Stimulated activated CD4-positive, alpha-beta T cell treated with anti-CD3 and anti-CD28 coated beads, TNF-alpha, amount 100 ng/mL, for 4 hours (primary cell): ENCODE measurements around the gene PBX3.

Experiments used
- DNase-seq, 3 experiments: peaks; one replicate each; pipeline ENCODE4 v3.0.0-alpha.2; 2020; ENCODE audit warnings: low read depth in 3 of 3

The PBX3 gene

DNA sequence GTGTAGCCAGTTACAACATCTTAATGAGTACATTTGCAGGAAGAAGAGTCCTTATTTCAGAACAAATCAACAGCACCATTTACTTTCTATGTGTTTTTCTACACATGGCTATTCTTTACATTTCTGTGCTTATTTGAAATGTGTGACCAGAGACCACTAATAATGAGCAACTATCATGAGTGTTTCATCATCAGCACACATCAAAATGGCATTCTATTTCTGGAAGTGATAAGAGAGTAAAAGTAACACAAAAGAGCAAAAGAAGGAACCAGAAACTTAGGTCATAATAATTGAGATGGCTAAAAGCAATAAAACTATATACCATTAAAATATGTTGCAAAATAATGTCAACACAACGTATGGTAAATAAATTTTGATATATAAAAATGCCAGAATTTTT lies 159.7 kb downstream of the PBX3 start:
- DNase-seq, result no peak

DNA sequence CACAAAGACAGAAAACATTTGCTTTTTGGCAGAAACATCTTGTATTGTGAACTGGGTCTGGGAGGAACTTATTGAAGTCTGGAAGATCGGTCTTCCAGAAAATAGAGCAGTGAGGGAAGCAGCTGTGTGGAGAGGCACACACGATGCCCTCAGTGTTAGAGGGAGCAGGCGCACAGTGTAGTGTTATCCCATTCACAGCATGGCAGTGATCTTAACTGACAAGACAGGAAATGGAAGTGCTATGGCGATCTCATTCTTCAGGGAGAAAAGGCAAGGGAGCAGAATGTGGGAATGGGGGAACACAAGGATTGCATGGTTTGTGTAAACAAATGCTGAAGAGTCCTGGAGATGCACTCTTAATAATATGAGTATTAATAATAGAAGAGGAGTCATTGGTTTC lies 161.0 kb downstream of the PBX3 start:
- DNase-seq, result no peak

DNA sequence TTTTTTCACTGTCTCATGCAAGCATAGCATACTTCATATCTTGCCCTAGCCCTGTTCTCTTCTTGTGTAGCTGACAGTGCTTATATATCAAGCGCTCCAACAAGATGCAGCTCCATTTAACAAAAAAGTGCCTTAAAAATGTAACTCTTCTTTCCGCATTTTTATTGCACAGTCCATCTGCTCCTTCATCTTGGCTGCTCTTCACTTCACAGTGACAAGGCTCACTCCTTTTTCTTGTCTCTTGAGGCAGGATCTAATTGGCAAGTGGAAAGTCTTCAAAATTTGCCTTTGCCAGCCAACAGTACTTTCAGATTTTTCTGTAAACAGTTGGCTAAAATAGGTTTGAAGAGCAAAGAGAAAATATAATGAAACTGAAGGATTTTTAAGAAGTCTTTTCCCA lies 161.8 kb downstream of the PBX3 start:
- no peak for DNase-seq

DNA sequence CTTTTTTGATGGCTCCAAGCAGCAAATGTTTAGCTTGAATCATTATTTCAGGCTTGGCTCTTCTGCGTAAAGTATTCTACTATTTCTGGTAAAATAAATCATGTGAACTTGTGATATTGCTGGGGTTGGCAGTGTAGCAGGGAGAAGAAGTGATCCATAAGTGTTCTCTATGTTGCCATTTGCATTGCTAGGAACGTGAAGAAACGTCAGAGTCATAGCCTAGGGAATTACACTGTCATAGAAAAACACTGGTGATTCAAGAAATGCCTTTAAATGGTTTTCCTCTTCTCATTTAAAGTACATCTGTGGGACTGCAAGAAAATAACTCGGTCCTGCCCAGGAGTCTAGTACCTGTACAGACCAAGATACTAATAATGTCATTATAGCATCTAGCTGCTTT lies 162.3 kb downstream of the PBX3 start:
- no peak for DNase-seq

DNA sequence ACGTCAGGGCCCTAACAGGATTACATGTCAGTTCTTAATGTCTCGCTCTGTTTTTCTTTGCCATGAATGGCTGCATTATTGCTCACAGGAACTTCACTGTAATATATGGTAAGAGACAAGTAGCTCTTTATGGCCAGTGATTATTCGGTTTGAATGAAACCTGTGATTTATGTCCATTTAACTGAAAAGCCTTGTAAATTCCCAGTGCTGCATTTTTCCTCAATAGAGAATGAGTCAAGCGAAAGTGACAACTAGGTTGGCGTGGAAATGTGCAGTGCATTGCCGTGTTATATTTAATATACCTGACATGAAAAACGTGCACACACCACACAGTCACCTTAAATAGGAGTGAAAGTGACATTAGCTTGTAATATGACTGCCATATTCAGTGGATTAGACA lies 163.1 kb downstream of the PBX3 start:
- DNase-seq, result no peak

DNA sequence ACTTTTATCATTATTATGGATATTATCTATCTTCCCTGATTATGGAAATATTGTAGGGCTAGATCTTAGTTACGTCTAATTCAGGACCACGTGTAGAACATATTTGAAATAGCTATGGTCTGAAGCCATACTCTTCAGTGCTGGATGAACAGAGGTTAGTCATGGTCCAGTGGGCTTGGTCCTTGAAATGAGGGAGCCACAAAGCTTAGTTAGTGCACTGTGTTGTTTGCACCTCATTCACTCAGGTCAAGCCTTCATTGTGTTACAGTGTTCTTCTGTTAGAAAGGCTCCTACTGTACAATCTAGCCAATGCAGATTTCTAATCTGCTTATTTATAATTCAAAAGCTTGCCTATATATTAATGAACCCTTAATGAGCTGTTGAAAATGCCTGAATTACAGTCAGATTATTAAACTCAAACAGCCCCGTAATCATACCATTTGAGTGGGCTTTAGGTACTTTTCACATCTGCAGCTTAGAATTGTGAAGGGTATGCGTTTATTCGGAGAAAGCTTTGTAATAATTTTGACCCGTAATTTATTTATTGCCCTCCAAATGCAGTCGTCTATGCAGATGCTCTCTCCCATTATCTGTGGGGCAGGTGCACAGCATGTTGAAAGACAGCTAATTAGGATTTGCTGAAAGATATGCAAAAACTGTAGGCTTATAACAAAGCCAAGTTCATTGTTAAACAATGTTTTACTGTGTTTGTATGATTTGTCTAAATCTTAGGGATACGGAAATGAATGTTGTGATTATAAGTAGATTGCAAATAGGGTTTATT lies 164.9 kb downstream of the PBX3 start:
- no peak for DNase-seq

DNA sequence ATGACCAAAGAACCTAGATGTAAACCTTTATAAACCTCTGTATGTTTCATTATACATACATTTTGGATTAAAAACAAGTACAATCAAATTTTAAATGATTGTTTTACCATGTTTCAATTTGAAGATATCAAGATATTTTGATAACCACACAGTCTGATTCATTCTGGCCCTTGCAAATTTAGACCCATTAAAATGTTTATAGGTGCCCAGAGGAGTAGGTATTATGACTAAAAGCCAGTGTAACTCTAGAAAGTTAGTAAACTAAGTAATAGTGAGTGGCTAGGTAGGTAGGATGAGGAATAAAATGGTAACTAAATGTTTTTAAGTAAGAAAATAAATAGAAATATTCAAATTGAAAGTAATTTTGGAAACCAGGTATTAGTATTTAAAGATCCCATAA lies 165.5 kb downstream of the PBX3 start:
- DNase-seq, result no peak

DNA sequence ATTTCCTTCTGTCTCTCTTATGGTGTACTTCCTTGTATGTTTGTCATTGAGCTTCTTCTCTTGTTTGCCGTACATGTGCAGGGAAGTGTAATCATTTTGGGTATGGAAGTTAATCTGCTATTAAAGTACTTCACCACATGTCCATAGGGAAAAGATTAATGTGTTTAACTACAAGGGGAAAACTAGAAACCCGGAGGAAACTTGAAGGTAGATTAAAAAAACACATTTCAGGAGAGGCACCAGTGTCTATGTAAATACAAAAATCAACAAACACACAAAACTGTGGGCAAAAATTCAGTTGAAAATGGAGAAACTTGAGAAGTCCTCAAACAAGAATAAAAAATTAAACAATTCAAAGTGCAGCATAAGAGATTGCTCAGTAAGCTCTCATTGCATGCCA lies 166.4 kb downstream of the PBX3 start:
- no peak for DNase-seq

DNA sequence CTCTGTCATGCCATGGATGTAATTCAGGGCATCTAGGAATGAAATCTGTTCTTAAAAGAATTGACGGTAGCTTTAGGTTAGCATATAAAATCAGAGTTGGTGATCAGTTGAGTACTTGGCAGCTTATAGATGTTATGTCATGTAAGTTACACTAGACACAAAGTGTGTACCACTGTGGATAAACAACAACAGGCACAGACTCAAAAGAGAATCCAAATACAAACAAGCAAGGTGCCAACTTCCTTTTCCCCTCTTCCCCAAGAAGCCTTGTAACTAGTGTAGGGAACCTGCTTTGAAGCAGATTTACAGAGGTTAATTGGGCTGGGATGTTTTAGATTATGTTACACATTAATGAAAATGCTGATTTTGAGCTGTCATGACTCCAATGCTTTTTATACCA lies 167.2 kb downstream of the PBX3 start:
- no peak for DNase-seq

DNA sequence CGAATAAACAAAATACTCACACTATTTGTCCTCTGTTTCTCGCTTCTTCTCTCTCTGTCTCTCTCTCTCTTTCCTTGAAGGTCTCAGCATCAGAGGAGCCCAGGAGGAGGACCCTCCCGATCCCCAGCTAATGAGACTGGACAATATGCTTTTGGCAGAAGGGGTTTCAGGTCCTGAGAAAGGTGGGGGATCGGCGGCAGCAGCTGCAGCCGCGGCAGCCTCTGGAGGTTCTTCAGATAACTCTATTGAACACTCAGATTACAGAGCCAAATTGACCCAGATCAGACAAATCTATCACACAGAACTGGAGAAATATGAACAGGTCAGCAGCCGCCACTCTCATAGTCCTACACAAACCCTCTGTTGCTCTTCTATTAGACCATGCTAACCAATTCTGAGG lies 168.4 kb downstream of the PBX3 start:
- DNase-seq, result no peak

DNA sequence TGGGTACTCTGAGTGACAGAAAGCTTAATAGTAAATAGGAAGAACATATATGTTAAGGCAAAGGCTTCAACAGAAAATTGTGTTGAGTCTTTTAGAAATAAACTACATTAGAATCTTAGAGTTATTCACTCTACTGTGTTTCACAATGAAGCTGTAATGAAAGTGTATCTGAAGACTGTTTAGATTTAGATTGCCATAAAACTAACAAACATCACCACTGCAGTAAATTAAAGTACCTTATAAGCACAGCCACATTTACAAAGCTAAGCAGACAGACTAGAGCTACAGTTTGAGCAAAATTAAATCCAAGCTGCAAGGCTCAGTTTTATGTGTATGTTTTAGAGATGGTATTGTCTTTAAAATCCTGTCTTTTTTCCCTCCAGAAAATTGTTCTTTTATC lies 172.4 kb downstream of the PBX3 start:
- no peak for DNase-seq

DNA sequence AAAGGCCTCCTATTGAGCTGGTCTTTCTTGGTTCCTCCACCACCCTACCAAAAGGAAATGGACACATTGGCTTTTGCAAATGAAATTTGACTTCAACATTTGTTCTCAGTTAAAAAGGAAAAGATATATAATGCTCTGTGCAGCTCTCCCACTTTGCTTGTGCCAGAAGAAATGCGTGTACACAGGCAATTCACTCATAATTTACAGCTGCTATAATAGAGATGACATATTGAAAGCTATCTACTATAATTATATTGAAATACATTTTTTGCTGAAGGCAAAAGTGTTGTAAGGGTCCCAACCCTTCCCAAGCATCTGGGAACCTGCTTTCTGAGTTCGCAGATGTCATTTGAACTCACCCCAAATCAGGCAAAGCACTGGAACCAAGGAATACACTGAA lies 173.2 kb downstream of the PBX3 start:
- no peak for DNase-seq

DNA sequence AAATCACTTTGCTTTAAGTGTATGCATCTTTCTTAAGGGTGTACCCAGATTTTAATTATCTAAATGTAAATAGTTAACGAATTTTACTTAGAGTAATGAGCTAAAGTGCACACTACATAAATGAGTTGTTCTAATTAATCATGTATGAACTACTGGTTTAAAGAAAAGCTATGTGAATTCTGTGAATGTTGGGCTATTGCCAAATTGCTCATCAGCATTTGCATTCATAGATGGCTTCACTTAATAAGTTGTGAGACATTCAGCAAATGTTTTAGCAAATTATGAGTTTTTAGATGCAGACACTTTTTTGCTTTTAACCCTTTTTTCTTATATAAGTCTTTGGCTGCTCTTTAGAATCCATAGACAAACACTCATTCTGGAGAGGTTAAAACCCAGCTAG lies 175.7 kb downstream of the PBX3 start:
- no peak for DNase-seq

DNA sequence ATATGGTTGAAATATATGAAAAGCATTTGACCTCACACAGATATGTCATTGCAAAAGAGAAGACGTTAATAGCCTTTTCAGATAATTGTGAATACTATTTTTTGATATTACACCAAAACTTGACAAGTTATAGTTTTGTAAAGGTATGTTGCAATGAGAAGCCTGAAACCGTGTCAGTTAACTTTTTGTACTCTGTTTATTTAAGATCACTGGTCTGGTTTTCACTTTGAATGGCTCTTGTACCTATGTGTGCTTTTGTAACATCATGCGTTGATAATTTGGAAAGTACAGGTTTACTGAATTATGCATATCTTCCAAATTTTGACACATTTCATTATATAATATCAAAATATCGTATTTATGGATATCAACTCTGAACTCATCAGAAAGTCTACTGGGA lies 177.2 kb downstream of the PBX3 start:
- no peak for DNase-seq

DNA sequence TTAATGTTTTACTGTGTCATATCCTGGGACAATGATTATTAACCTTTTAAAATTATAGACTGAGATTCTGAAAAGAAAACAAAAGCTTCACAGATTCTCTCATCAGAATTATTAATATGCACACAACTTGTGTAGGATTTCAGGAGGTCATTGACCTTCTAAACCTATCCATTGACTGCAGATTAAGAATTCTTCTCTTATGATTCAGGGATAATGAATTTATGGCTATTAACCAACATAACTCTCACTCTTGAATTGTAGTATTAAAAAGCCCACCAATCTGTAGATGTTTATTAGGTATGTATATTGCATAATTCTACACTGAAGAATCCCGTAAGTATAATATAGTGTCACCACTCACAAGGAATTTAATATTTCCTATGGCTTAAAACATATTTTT lies 179.8 kb downstream of the PBX3 start:
- no peak for DNase-seq

DNA sequence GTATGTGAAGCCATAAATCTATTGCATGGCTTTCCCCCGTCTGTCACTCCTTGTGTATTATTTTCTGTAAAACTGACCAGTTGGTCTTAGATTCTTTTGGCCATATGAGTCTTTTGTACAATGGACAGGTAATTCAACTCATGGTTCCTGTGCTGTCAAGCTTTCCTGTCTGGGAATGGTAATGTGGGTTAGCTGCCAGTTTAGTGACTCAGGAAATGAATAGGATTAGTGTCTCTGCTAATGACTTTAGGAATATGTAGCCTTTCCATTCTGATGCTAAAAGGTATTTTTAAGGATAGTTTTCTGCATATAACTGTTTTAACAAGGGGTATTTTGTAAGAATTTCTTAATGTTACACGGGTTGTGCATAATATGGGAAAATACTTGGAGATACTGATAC lies 182.7 kb downstream of the PBX3 start:
- no peak for DNase-seq

DNA sequence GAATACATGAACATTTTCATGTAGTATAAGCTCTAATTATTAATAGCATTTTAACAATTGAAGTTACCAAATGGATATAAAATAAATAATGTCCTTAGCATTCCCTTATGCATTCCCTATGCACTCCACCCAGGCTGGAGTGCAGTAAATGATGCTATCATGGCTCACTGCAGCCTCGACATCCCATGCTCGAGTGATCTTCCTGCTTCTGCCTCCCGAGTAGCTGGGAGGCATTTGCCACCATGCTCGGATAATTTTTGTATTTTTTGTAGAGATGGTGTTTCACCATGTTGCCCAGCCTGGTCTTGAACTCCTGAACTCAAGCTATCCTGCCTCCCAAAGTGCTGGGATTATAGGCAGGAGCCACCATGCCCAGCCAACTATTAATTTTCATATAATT lies 184.0 kb downstream of the PBX3 start:
- DNase-seq, result no peak

DNA sequence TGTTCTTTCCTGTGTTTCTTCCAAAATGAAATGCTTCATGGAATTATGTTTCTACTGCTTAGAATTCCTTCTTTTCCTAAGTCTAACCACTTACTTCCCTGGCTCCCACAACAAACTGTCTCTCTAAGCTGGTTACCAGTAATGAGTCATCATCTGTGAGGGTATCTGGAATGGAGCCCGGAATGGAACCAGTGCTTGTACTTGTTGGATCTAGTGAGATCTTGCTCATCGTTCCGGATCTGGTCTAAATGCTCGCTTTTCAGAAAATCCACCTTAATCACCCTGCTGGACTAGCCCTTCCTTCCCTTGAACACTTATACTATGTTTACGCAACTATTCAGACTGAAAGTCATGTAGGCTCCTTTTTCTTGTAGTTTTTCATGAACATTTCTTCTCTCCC lies 184.8 kb downstream of the PBX3 start:
- no peak for DNase-seq

DNA sequence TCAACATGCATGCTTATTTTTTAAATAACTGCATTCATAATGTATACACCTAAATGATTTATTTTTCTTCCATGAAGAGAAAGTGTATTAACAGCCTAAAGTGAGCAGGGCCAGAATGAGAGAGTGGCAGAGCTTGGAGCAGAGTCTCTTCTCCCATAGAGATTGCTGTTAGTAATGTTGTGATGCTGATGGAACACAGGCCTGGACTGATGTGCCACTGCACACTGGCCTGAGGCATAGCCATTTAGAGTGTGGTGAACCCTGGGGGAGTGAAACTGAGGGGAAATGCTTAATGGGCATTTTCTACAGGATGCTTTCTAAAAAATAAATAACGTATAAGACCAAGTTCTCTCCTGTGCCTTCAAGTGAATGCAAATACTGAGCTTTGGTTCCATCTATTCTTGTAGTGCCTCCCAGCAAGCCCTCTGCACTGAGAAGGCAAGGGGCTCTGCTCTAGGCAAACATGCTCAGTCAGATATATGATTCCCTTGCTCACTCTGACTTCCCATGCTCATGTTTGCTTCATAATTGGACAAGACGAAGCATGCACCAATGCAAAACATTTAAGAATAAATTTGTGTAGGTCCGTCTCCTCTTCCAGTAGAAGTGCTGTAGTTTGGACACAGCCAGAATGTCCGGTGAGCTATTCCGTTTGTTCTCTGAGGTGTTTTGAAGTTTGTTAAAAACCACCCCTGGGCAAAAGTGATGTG lies 185.7 kb downstream of the PBX3 start:
- DNase-seq, result no peak

DNA sequence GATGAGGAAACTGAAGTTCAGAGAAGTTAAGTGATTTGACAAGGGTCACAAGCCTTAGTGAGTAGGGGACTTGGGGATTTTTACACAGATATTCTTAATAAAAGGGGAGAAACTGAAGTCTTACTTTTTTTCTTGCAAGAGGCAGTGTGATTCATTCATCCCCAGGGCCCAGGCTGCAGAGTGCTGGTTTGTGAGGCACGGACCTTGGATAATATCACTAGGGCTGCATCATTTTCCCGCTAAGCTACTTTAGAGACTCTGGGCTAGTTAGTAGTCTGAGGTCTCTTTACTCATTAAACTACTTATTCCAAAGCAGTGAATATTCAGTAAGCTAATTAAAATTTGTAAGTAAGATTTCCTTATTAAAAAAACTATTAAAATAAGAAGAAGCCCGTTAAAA lies 195.0 kb downstream of the PBX3 start:
- DNase-seq, result no peak

DNA sequence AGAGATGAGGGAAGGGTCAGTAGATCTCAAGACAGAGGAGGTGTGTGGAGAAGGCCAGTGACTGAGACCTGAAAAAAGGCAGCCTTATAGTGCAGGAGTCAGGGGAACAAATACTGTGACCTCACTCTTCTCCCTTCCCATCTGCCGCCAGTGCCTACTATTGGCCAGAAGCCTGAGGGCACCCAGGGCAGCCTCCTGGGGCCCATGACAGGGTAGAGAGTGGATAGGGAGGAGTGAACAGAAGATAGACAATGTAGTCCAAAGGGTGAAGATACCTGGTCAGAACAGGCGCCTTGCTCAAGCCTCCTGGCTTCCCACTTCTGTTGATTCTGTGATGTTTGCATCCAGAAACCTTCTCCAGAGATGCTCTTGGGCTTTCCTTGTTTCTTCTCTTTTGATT lies 196.7 kb downstream of the PBX3 start:
- no peak for DNase-seq

DNA sequence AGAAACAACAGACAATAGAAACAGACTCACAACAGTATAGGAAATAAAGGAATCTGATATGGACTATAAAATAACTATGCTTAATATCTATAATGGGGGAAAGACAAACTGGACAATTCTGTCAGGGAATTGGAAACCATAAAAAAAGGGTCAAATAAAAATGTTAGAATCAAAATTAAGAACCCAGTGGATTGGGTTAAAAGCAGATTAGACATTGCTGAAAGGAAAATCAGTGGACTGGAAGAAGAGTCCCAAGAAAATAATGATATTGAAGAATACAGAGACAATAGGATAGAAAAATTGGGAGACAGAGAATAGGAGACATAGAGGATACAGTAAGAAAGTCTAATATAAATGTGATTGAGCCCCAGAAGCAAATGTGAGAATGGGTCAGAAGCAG lies 199.2 kb downstream of the PBX3 start:
- DNase-seq, result no peak

DNA sequence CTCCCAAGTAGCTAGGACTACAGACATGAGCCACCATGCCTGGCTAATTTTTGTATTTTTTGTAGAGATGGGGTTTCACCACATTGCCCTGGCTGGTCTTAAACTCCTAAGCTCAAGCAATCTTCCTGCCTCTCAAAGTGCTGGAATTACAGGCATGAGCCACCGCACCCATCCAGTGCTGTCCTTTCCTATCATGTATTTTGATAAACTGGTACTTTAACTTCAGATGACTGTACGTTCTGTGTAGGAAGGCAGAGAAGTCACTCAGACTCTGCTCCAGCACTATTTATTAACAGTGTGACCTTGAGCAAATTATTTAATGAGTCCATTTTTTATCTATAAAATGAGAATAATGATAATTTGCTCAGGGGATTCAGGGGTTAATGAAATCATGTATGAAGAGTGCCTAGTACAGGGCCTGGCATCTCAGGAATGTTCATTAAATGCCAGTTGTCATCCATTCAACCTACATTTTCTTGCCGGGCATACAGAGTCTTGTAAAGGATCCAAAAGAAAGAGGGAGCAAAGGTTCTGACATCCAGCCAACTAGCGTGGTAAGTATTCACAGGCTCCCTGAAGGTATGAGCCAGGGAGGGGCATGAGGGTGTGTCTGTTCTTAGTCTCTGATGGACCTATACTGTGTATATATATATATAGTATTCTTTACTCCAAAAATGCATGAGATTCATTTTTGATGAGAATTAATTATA lies 201.9 kb downstream of the PBX3 start:
- DNase-seq, result no peak
